Measurements from ENCODE around the gene SLC30A7. TPM values are rescaled to one million over a fixed set of nuclear protein-coding genes. Genes with fewer than 3 reads are reported as not detected.
"Not testable (repeated sequence)": the region's sequence is repeated elsewhere in the genome, so short reads cannot be mapped to it uniquely, and the experiment has no call there.

SLC30A7 gene
- 7.1 and 9.4 TPM in 2 replicates for polyA plus RNA-seq (2014; cell fraction: cytosol; rRNA removed)
- 5.7 and 8.3 TPM in 2 replicates for polyA plus RNA-seq (2014; cell fraction: nucleus; rRNA removed)

- DNase-seq (ENCODE audit: low spot score), result peak; percentile 83
Observed at GRCh38 chr1:100895540-100896480, at the start of gene SLC30A7. TSS of gene SLC30A7 (plus strand) at chr1:100896090. CDS start at chr1:100896263, 173 bp downstream.

- no peak for DNase-seq (ENCODE audit: low spot score)
Observed at GRCh38 chr1:100847361-100848082, 48.4 kb upstream of the SLC30A7 start.

- DNase-seq (ENCODE audit: low spot score), result no peak
Observed at GRCh38 chr1:100851726-100852125, 44.2 kb upstream of the SLC30A7 start.

GRCh38 chr1:100852976-100853375, 42.9 kb upstream of the SLC30A7 start:
- DNase-seq (ENCODE audit: low spot score), result no peak

GRCh38 chr1:100855116-100855515, 40.8 kb upstream of the SLC30A7 start:
- not testable (repeated sequence) for DNase-seq (ENCODE audit: low spot score)

- no peak for DNase-seq (ENCODE audit: low spot score)
Observed at GRCh38 chr1:100860397-100860991, 35.4 kb upstream of the SLC30A7 start.

- DNase-seq (ENCODE audit: low spot score), result no peak
Observed at GRCh38 chr1:100861379-100861778, 34.5 kb upstream of the SLC30A7 start.

- no peak for DNase-seq (ENCODE audit: low spot score)
Observed at GRCh38 chr1:100862591-100862990, 33.3 kb upstream of the SLC30A7 start.

GRCh38 chr1:100866041-100866900, 29.6 kb upstream of the SLC30A7 start:
- no peak for DNase-seq (ENCODE audit: low spot score)

GRCh38 chr1:100866901-100867206, 29.0 kb upstream of the SLC30A7 start:
- DNase-seq (ENCODE audit: low spot score), result no peak

GRCh38 chr1:100868364-100868995, 27.4 kb upstream of the SLC30A7 start:
- peak; percentile 23 for DNase-seq (ENCODE audit: low spot score)

- DNase-seq (ENCODE audit: low spot score), result no peak
Observed at GRCh38 chr1:100869996-100870395, 25.9 kb upstream of the SLC30A7 start.

GRCh38 chr1:100874433-100874832, 21.5 kb upstream of the SLC30A7 start:
- DNase-seq (ENCODE audit: low spot score), result no peak

- DNase-seq (ENCODE audit: low spot score), result no peak
Observed at GRCh38 chr1:100875228-100875627, 20.7 kb upstream of the SLC30A7 start.

- DNase-seq (ENCODE audit: low spot score), result no peak
Observed at GRCh38 chr1:100876291-100876690, 19.6 kb upstream of the SLC30A7 start.

GRCh38 chr1:100879422-100879821, 16.5 kb upstream of the SLC30A7 start:
- no peak for DNase-seq (ENCODE audit: low spot score)

GRCh38 chr1:100881687-100882086, 14.2 kb upstream of the SLC30A7 start:
- DNase-seq (ENCODE audit: low spot score), result no peak

GRCh38 chr1:100882698-100883097, 13.2 kb upstream of the SLC30A7 start:
- DNase-seq (ENCODE audit: low spot score), result no peak

GRCh38 chr1:100883963-100884362, 11.9 kb upstream of the SLC30A7 start:
- no peak for DNase-seq (ENCODE audit: low spot score)

- DNase-seq (ENCODE audit: low spot score), result not testable (repeated sequence)
Observed at GRCh38 chr1:100889007-100889406, 6.9 kb upstream of the SLC30A7 start.

Measured in SK-N-DZ (cell line).